PFSK-1 (cell line): ENCODE measurements around the gene USP24.

Source experiments
- FOXP2 ChIP-seq: optimal IDR thresholded peaks from 2 replicates; pipeline ENCODE3; 2011; ENCODE audit warnings: borderline replicate concordance, control low read depth, inconsistent platforms; ENCODE audit not compliant: insufficient read depth; ENCODE audit errors: extremely low read length, extremely low read depth
- POLR2AphosphoS5 ChIP-seq: IDR thresholded peaks from 2 replicates; pipeline ENCODE4 v1.6.1; 2012; ENCODE audit warnings: low read depth, mild to moderate bottlenecking, control low read depth, low read length, moderate library complexity
- REST ChIP-seq, 2 experiments: IDR thresholded peaks; 2 replicates each; pipeline versions ENCODE4 v1.6.1 to v1.8.0; 2011 to 2012; ENCODE audit warnings: low read depth in 2 of 2, low read length in 2 of 2, control low read depth in 1 of 2, inconsistent platforms in 1 of 2, mild to moderate bottlenecking in 1 of 2, moderate library complexity in 1 of 2; ENCODE audit not compliant: insufficient read depth in 1 of 2
- SIN3A ChIP-seq: IDR thresholded peaks from 2 replicates; pipeline ENCODE4 v1.6.1; 2012; ENCODE audit warnings: mild to moderate bottlenecking, low read length, moderate library complexity, borderline replicate concordance; ENCODE audit not compliant: insufficient read depth
- TAF1 ChIP-seq: IDR thresholded peaks from 2 replicates; pipeline ENCODE4 v1.6.1; 2012; ENCODE audit warnings: low read length, control low read depth, borderline replicate concordance; ENCODE audit not compliant: insufficient read depth

Gene USP24

DNA sequence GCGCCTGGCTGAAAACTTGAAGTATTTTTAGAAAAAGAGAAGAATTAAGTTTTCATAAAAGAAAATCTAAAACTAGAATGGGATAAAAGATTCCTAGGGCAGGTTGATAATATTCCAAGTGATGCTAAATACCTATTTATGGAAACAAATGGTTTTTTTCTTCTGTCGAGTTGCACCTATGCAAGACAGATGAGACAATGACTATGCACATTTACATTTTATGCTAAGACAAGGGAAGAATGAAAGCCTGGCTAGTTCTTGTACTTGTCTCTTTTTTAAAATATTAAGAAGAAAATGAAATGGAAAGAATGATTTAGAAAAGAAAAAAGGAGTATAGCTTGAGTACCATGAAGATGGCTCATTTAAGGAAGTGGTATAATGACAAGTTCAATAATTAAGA, 24.4 kb upstream of the USP24 start:
- TF ChIP-seq FOXP2 (no peak), REST (IDR thresholded peaks at IDR 0.05; ENCODE audit: insufficient read depth in 1 of 2, low read depth in 2 of 2, low read length in 2 of 2) (no peak), SIN3A (no peak), TAF1 (no peak), POLR2AphosphoS5 (no peak)

DNA sequence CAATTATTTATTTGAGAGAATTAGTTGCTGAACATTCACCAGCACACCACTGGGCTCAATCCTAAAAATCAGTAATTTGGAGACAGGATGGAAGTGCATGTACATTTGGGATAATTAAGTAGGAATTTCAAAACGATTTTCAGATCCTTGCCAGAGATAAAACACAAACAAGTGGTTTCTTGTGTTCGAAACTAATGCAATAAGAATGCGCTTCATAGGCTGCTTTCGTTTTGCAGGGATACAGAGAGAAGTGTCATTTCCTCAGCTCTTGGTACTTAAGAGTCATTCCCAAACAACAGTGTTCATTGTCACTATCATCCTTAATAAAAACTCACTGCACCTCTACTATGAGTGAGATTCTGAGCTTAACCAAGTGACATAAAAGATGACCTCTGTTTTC, 20.6 kb upstream of the USP24 start:
- no peak for TF ChIP-seq TAF1
- no peak for TF ChIP-seq REST (IDR thresholded peaks at IDR 0.05; ENCODE audit: insufficient read depth in 1 of 2, low read depth in 2 of 2, low read length in 2 of 2)
- no peak for TF ChIP-seq POLR2AphosphoS5
- TF ChIP-seq FOXP2: no peak

GRCh38 chr1:55234016-55234415, 18.9 kb upstream of the USP24 start:
- TF ChIP-seq POLR2AphosphoS5 (no peak), TAF1 (no peak), SIN3A (no peak)

DNA sequence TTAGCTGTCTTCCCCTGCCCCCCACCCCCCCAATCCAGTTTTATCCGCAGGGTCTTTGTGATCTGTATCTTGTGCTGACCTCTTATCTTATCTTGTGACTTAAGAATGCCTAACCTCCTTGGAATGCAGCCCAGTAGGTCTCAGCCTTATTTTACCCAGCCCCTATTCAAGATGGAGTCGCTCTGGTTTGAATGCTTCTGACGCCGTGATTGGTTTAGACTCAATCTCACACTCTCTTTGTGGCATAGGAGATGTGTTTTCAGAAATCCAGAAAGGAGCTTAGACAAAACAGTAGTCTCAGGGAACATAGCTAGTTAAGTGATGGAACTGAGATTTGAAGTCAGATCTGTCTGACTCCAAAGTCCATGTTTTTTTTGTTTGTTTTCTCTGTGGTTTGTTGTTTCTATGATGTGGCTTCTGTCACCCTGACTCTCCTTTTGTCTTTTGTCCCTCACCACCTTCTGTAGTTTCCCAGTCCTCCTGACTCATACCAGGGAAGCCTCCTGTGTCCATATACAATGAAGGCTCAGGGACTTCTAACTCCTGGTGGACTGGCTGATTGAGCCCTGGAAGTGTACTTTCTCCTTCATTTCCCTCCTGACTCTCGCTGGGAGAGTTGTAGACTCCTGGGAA, 18.1 kb upstream of the USP24 start:
- TF ChIP-seq REST (IDR thresholded peaks at IDR 0.05; ENCODE audit: insufficient read depth in 1 of 2, low read depth in 2 of 2, low read length in 2 of 2): no peak
- TF ChIP-seq FOXP2: no peak
- TF ChIP-seq TAF1: no peak
- TF ChIP-seq POLR2AphosphoS5: no peak
- no peak for TF ChIP-seq SIN3A

DNA sequence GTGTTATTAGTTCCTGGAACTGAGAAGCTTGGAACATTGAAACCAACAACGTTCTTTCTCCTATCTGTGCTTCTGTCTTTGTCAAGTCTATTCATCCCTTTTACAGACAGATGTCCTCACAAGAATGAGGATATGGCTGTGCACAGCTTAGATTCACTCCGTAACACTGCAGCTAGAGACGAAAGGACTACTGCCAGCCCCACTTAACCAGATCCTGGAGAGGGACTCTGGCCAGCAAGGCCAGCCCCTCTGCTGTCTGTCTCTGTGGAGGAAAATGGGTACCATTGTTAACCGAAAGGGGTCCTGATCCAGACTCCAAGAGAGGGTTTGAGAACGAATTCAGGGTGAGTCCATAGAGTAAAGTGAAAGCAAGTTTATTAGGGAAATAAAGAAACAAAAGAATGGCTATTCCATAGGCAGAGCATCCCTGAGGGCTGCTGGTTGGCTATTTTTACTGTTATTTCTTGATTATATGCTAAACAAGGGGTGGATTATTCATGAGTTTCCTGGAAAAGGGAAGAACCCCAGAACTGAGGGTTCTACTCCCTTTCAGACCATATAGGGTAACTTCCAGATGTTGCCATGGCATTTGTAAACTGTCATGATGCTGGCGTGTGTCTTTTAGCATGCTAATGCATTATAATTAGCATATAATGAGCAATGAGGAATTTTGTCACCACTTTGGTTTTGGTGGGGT, 17.4 kb upstream of the USP24 start:
- TF ChIP-seq FOXP2 (no peak), SIN3A (no peak), TAF1 (no peak), REST (IDR thresholded peaks at IDR 0.05; ENCODE audit: insufficient read depth in 1 of 2, low read depth in 2 of 2, low read length in 2 of 2) (no peak), POLR2AphosphoS5 (no peak)
